ENCODE measurements around the gene PKDREJ.

The PKDREJ gene

GRCh38 chr22:46230262-46230901 lies 32.8 kb downstream of the PKDREJ start:
- no peak overlapping the region for H3K4me3 ChIP-seq (ENCODE audit: low read length)
- no peak for TF ChIP-seq CTCF (conservative IDR thresholded peaks at IDR 0.05; ENCODE audit: low read length)
- no peak for DNase-seq (ENCODE audit: low read depth)

GRCh38 chr22:46229701-46230100 lies 33.4 kb downstream of the PKDREJ start:
- no peak for TF ChIP-seq CTCF (conservative IDR thresholded peaks at IDR 0.05; ENCODE audit: low read length)
- peak; percentile 67 for DNase-seq (ENCODE audit: low read depth)
- no peak overlapping the region for H3K4me3 ChIP-seq (ENCODE audit: low read length)

- TF ChIP-seq CTCF (conservative IDR thresholded peaks at IDR 0.05; ENCODE audit: low read length): no peak
- no peak for DNase-seq (ENCODE audit: low read depth)
- H3K4me3 ChIP-seq (ENCODE audit: low read length): no peak overlapping the region
These were observed 36.6 kb downstream of the PKDREJ start for GRCh38 chr22:46226577-46226976.

GRCh38 chr22:46225631-46226030 lies 37.5 kb downstream of the PKDREJ start:
- no peak overlapping the region for H3K4me3 ChIP-seq (ENCODE audit: low read length)
- no peak for DNase-seq (ENCODE audit: low read depth)
- no peak for TF ChIP-seq CTCF (conservative IDR thresholded peaks at IDR 0.05; ENCODE audit: low read length)

GRCh38 chr22:46224898-46225290 lies 38.2 kb downstream of the PKDREJ start:
- no peak for TF ChIP-seq CTCF (conservative IDR thresholded peaks at IDR 0.05; ENCODE audit: low read length)
- no peak for DNase-seq (ENCODE audit: low read depth)
- no peak overlapping the region for H3K4me3 ChIP-seq (ENCODE audit: low read length)

- no peak for TF ChIP-seq CTCF (conservative IDR thresholded peaks at IDR 0.05; ENCODE audit: low read length)
- H3K4me3 ChIP-seq (ENCODE audit: low read length): no peak overlapping the region
- DNase-seq (ENCODE audit: low read depth): no peak
These were observed 38.9 kb downstream of the PKDREJ start for GRCh38 chr22:46224044-46224897.

GRCh38 chr22:46220921-46221320 lies 42.2 kb downstream of the PKDREJ start:
- no peak for DNase-seq (ENCODE audit: low read depth)
- H3K4me3 ChIP-seq (ENCODE audit: low read length): no peak overlapping the region
- TF ChIP-seq CTCF (conservative IDR thresholded peaks at IDR 0.05; ENCODE audit: low read length): no peak
